ENCODE measurements around the gene ZNF224. TPM values are rescaled to one million over a fixed set of nuclear protein-coding genes. Genes with fewer than 3 reads are reported as not detected.

Gene ZNF224
- total and polyA plus RNA-seq, 2 of the 8 experiments (the other 6 are each of a cell fraction or from before 2014, with no cell fraction given): 3.7 to 17.2 TPM

DNA sequence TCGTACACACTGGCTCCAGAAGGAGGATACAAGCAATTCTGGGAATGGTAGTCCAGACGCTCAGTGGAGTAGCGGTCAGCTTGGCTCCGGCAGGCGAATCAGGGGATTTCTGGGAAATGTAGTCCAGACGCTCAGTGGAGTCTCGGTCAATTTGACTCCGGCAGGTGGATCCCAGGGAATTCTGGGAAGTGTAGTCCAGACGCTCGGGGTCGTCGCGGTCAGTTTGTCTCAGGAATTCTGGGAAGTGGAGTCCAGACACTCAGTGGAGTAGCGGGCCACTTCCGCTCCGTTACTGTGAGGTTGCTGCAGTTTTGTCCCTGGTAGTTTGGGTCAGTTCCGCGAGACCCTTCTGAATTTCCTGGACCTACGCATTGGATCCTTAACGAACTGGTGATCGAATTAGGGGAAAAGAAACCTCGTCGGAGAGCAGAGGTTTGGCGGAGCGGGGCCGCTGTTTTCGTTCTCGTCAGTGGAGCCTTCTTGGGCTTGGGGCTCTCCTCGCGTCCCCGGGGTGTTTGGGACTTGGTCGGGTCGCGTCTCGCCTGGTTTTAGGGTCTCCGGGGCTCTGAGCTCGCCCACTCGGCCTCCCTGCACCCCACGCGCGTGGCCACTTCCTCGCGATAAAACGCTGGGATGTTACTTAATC lies 19.1 kb downstream of the ZNF224 start, which contains the start of gene ZNF225:
TSS of gene ZNF225 (plus strand) at position 262 of the 646 bp plus-strand sequence. CDS start 2,429 bp downstream, outside the sequence.
- Histone ChIP-seq H3K4ac (replicated peaks; ENCODE audit: insufficient read length, low read depth, low read length) (no peak within 1 kb of the TSS), H3K36me3 (ENCODE audit: control insufficient read depth in 2 of 4, insufficient read depth in 4 of 4, low read length in 3 of 4) (peaks cover 0 to 17% (median 3%) of the 10 kb centered on the region in 4 experiments; a peak in 6 of 8 replicates), H3K27ac (ENCODE audit: low read depth, low read length) (peak within 1 kb of the TSS; percentile 77), H2BK15ac (ENCODE audit: low read length) (no peak within 1 kb of the TSS), H3K4me1 (replicated peaks in 1 of 4; ENCODE audit: control insufficient read depth in 3 of 4, insufficient read depth in 4 of 4, low read length in 3 of 4) (no peaks in the 10 kb centered on the region), H2BK12ac (ENCODE audit: low read depth, low read length) (no peak within 1 kb of the TSS; the same call in 1 of the 2 replicates), H3K4me3 (ENCODE audit: extremely low read depth in 1 of 4, insufficient read depth in 2 of 4, low read depth in 3 of 4, low read length in 4 of 4) (peak within 1 kb of the TSS; percentile 80 to 100 (median 95)), H2AK5ac (ENCODE audit: low read depth, low read length) (no peak within 1 kb of the TSS; the same call in 1 of the 2 replicates), H3K79me1 (ENCODE audit: low read depth, low read length) (no peaks in the 10 kb centered on the region; the same call in 1 of the 2 replicates), H4K8ac (ENCODE audit: extremely low read depth, insufficient read depth, low read length) (peak within 1 kb of the TSS; percentile 42; the same call in 1 of the 2 replicates), H2BK5ac (ENCODE audit: low read depth, low read length) (0 out of 2 replicates have a peak within 1 kb of the TSS, but pooled peaks have one; percentile 8), H3K9me3 (ENCODE audit: insufficient read depth in 2 of 2, low read depth in 1 of 2, low read length in 1 of 2) (peaks cover 10 to 12% of the 10 kb centered on the region in 2 experiments), H4K91ac (replicated peaks; ENCODE audit: insufficient read length, low read length) (no peak within 1 kb of the TSS), H4K20me1 (replicated peaks in 1 of 2; ENCODE audit: control insufficient read depth in 1 of 2, insufficient read depth in 2 of 2, low read length in 2 of 2) (no peaks in the 10 kb centered on the region), H3K9ac (replicated peaks in 1 of 4; ENCODE audit: extremely low read depth in 1 of 4, low read depth in 3 of 4, low read length in 3 of 4) (peak within 1 kb of the TSS; percentile 62 to 93 (median 75)), H3K56ac (replicated peaks; ENCODE audit: insufficient read length, low read depth, low read length) (no peak within 1 kb of the TSS), H3K27me3 (replicated peaks in 1 of 4; ENCODE audit: control insufficient read depth in 3 of 4, extremely low read depth in 1 of 4, insufficient read depth in 3 of 4, low read length in 3 of 4) (no peaks in the 10 kb centered on the region), H2BK20ac (ENCODE audit: low read length) (no peak within 1 kb of the TSS), H2BK120ac (replicated peaks; ENCODE audit: low read depth, low read length) (no peak within 1 kb of the TSS), H3K14ac (ENCODE audit: insufficient read length) (no peak within 1 kb of the TSS), H2AFZ (ENCODE audit: low read length) (peak within 1 kb of the TSS; percentile 76), H3K4me2 (ENCODE audit: insufficient read depth in 1 of 2, low read depth in 2 of 2, low read length in 2 of 2) (peak within 1 kb of the TSS; percentile 69 to 86), H3K23me2 (ENCODE audit: low read depth, low read length) (peaks cover 4% of the 10 kb centered on the region; the same call in 1 of the 2 replicates), H3K23ac (ENCODE audit: insufficient read length) (no peak within 1 kb of the TSS), H3K79me2 (ENCODE audit: control insufficient read depth in 1 of 2, insufficient read depth in 2 of 2, low read length in 2 of 2) (peaks cover 0 to 14% of the 10 kb centered on the region in 2 experiments; a peak in 2 of 4 replicates), H3K18ac (ENCODE audit: extremely low read depth, low read length) (peak within 1 kb of the TSS; percentile 13; the same call in 1 of the 2 replicates), H4K5ac (ENCODE audit: insufficient read length, low read depth, low read length) (no peak within 1 kb of the TSS)
- WGBS, 2 experiments (ENCODE audit: extremely low coverage in 1 of 2, insufficient coverage in 1 of 2, insufficient read length in 1 of 2, insufficient replicate concordance in 2 of 2, low coverage in 1 of 2, low lambda C conversion rate in 2 of 2, missing lambda C conversion rate in 1 of 2): 2% methylated on average over 44 of the region's 44 CpGs; no CpG with 5 or more reads in 1 of the 2 experiments
- DNase-seq (ENCODE audit: low read depth in 1 of 2, low spot score in 2 of 2) (peak; percentile 78 to 97), FAIRE-seq (peak; percentile 98)
- POLR2A ChIA-PET (ENCODE audit: partially characterized antibody): interaction anchor here (0.9 to 3.8 kb wide), 10 partner anchors 18 to 387 kb away, joined by 3 to 27 read pairs (median 5); partner anchors contain the start of genes ZNF180, ZNF223, ZNF224 and ZNF226
- CTCF ChIA-PET (ENCODE audit: partially characterized antibody): interaction anchor here (0.8 to 0.9 kb wide), 2 partner anchors 62 to 108 kb away, joined by 3 to 5 read pairs; no protein-coding TSS in a partner anchor
- TF ChIP-seq YY1 (IDR thresholded peaks at IDR 0.05; ENCODE audit: low read depth, low read length) (peak; percentile 69; the same call in 1 of the 2 replicates), NANOG (IDR thresholded peaks at IDR 0.05; ENCODE audit: insufficient read depth, low read depth, low read length, poor library complexity, severe bottlenecking) (peak; percentile 10), SIX5 (IDR thresholded peaks at IDR 0.05; ENCODE audit: low read depth, low read length) (peak; percentile 99), SIN3A (conservative IDR thresholded peaks at IDR 0.05 in 1 of 2, IDR thresholded peaks at IDR 0.05 in 1 of 2; ENCODE audit: low read depth in 1 of 2, low read length in 2 of 2) (peak; percentile 31 to 80; a peak in 1 of 4 replicates), SP1 (IDR thresholded peaks at IDR 0.05; ENCODE audit: low read depth, low read length) (0 out of 2 replicates have a peak, but pooled peaks have one; percentile 12), TCF12 (IDR thresholded peaks at IDR 0.05; ENCODE audit: low read depth, low read length) (0 out of 2 replicates have a peak, but pooled peaks have one; percentile 40), SUZ12 (IDR thresholded peaks at IDR 0.05; ENCODE audit: low read length) (no peak), POLR2AphosphoS5 (IDR thresholded peaks at IDR 0.05; ENCODE audit: low read depth, low read length) (peak; percentile 93; the same call in 1 of the 2 replicates)
- TF ChIP-seq, protein P1, sequence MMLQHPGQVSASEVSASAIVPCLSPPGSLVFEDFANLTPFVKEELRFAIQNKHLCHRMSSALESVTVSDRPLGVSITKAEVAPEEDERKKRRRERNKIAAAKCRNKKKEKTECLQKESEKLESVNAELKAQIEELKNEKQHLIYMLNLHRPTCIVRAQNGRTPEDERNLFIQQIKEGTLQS (IDR thresholded peaks at IDR 0.05; ENCODE audit: insufficient read depth, low read depth, low read length): 0 out of 2 replicates have a peak, but pooled peaks have one; percentile 26
- TF ChIP-seq, protein P2, sequence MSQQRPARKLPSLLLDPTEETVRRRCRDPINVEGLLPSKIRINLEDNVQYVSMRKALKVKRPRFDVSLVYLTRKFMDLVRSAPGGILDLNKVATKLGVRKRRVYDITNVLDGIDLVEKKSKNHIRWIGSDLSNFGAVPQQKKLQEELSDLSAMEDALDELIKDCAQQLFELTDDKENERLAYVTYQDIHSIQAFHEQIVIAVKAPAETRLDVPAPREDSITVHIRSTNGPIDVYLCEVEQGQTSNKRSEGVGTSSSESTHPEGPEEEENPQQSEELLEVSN (IDR thresholded peaks at IDR 0.05): no peak

Data from H1 (cell line).